GM13976 (cell line): ENCODE measurements around the gene BACH2.

Experiments
- DNase-seq: peaks from one replicate; pipeline ENCODE4 v3.0.0; 2012; ENCODE audit warnings: low spot score
- in situ Hi-C: fragments of 300-500 bp; cut with MboI; formaldehyde crosslinking; loops from one replicate; pipeline ENCODE4 v1.12.0; 2022; ENCODE audit warnings: low sequenced_read_pairs, mixed read lengths, inconsistent platforms; ENCODE audit not compliant: unreplicated experiment
- TF ChIP-seq, protein P1 (sequence below): IDR thresholded peaks from 2 replicates; pipeline ENCODE4 v1.5.1; 2012; ENCODE audit warnings: borderline replicate concordance, mild to moderate bottlenecking; ENCODE audit not compliant: insufficient read depth; ENCODE audit errors: extremely low read depth, missing control alignments, control extremely low read depth

Gene BACH2

GRCh38 chr6:90249458-90249857, 47.2 kb downstream of the BACH2 start:
- DNase-seq, result no peak
- in situ Hi-C loops, result no loop called here
- TF ChIP-seq, protein P1, sequence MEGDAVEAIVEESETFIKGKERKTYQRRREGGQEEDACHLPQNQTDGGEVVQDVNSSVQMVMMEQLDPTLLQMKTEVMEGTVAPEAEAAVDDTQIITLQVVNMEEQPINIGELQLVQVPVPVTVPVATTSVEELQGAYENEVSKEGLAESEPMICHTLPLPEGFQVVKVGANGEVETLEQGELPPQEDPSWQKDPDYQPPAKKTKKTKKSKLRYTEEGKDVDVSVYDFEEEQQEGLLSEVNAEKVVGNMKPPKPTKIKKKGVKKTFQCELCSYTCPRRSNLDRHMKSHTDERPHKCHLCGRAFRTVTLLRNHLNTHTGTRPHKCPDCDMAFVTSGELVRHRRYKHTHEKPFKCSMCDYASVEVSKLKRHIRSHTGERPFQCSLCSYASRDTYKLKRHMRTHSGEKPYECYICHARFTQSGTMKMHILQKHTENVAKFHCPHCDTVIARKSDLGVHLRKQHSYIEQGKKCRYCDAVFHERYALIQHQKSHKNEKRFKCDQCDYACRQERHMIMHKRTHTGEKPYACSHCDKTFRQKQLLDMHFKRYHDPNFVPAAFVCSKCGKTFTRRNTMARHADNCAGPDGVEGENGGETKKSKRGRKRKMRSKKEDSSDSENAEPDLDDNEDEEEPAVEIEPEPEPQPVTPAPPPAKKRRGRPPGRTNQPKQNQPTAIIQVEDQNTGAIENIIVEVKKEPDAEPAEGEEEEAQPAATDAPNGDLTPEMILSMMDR, result no peak

- TF ChIP-seq, protein P1, result no peak
- in situ Hi-C loops, result no loop called here
- DNase-seq, result no peak
Observed at GRCh38 chr6:90249034-90249433, 47.6 kb downstream of the BACH2 start.

DNA sequence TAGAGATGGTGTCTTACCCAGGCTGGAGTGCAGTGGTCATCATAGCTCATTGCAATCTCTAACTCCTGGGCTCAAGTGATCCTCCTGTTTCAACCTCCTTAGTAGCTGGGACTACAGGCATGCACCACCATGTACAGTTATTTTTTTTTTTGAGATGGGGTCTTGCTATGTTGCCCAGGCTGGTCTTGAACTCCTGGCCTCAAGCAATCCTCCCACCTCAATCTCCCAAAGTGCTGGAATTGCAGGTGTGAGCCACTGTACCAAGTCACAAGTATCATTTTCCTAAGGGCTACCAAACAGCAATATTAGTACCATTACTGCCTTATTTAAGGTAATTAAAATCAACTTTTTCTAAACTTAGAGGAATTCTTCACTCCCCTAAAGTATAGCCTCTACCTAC, 49.4 kb downstream of the BACH2 start:
- in situ Hi-C loops, result no loop called here
- DNase-seq, result no peak
- TF ChIP-seq, protein P1, result no peak

DNA sequence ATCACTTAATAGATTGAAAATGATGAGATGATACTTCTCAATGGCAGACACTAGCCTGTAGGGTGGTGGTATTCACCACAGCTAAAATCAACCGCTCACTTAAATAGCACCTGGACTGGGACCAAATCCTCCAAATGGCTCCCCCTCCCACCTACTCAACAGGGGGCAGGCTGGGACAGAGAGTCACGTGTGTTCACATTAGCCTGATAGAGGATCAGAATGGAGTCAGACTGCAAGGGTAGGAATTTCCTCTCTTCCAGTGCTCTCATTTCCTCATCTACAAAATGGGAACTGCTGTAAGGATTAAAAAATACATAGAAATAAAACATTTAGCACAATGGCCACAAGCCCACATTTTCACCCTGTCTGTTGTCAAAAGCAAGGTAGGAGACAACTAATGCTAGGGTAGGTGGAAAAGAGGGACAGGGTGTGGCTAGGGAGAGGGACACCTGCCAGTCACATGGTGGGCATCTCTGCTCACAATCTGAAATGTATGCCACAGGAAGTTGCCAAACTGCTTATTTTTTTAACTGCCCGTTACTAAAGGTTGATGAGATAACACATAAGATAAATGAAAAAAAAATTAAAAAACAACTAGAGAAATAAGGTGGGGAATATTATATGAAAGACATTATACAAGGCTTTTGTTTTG, 55.3 kb downstream of the BACH2 start:
- TF ChIP-seq, protein P1, result no peak
- in situ Hi-C loops, result no loop called here
- DNase-seq, result no peak

GRCh38 chr6:90238496-90239266, 58.0 kb downstream of the BACH2 start:
- in situ Hi-C loops, result no loop called here
- TF ChIP-seq, protein P1, result no peak
- DNase-seq, result no peak

- DNase-seq, result no peak
- in situ Hi-C loops, result no loop called here
- TF ChIP-seq, protein P1, result no peak
Observed at GRCh38 chr6:90237350-90237990, 59.2 kb downstream of the BACH2 start.
